Measurements from ENCODE around the gene SPTAN1.
A peak's percentile ranks its signal among the peaks of the same experiment; 100 is the strongest.

SPTAN1 gene

GRCh38 chr9:128556926-128557634 is 4.7 kb downstream of the SPTAN1 start:
- no peak overlapping the region for H3K27ac ChIP-seq
- TF ChIP-seq CTCF (conservative IDR thresholded peaks at IDR 0.05; ENCODE audit: low read depth) = no peak
- no peak for DNase-seq (ENCODE audit: low spot score)
- CTCF ChIA-PET = no interaction called here
- POLR2A ChIA-PET (ENCODE audit: low non-redundant PET) = no interaction called here

GRCh38 chr9:128558431-128559310 is 6.3 kb downstream of the SPTAN1 start:
- peak; percentile 87 for DNase-seq (ENCODE audit: low spot score)
- ChIA-PET CTCF (interaction anchor here (1.2 to 1.5 kb wide), 2 partner anchors 54 to 77 kb away, joined by 3 read pairs; partner anchors contain the start of gene GLE1), POLR2A (ENCODE audit: low non-redundant PET) (no interaction called here)
- peak overlapping the region; percentile 81 for H3K27ac ChIP-seq
- TF ChIP-seq CTCF (conservative IDR thresholded peaks at IDR 0.05; ENCODE audit: low read depth) = no peak

GRCh38 chr9:128565578-128565977 is 13.2 kb downstream of the SPTAN1 start:
- no peak overlapping the region for H3K27ac ChIP-seq
- no peak for DNase-seq (ENCODE audit: low spot score)
- ChIA-PET CTCF (no interaction called here), POLR2A (ENCODE audit: low non-redundant PET) (no interaction called here)
- no peak for TF ChIP-seq CTCF (conservative IDR thresholded peaks at IDR 0.05; ENCODE audit: low read depth)

GRCh38 chr9:128568470-128569078 is 16.2 kb downstream of the SPTAN1 start:
- no peak overlapping the region for H3K27ac ChIP-seq
- no peak for DNase-seq (ENCODE audit: low spot score)
- ChIA-PET CTCF (interaction anchor here (0.7 to 1.1 kb wide), 2 partner anchors 67 to 316 kb away, joined by 3 read pairs; no protein-coding TSS in a partner anchor), POLR2A (ENCODE audit: low non-redundant PET) (no interaction called here)
- no peak for TF ChIP-seq CTCF (conservative IDR thresholded peaks at IDR 0.05; ENCODE audit: low read depth)

- no peak for TF ChIP-seq CTCF (conservative IDR thresholded peaks at IDR 0.05; ENCODE audit: low read depth)
- no peak for DNase-seq (ENCODE audit: low spot score)
- CTCF ChIA-PET = interaction anchor here (0.6 to 1.1 kb wide), 2 partner anchors 23 to 91 kb away, joined by 3 to 4 read pairs; partner anchors contain the start of gene SPTAN1
- POLR2A ChIA-PET (ENCODE audit: low non-redundant PET) = no interaction called here
- no peak overlapping the region; the same call in 1 of the 2 replicates for H3K27ac ChIP-seq
Observed at GRCh38 chr9:128575469-128575868, 23.1 kb downstream of the SPTAN1 start.

GRCh38 chr9:128575916-128576315 is 23.5 kb downstream of the SPTAN1 start:
- H3K27ac ChIP-seq = no peak overlapping the region; the same call in 1 of the 2 replicates
- ChIA-PET POLR2A (ENCODE audit: low non-redundant PET) (no interaction called here), CTCF (interaction anchor here (1.1 kb wide), 1 partner anchor 23 kb away, joined by 3 read pairs; the partner anchor contains the start of gene SPTAN1)
- no peak for DNase-seq (ENCODE audit: low spot score)
- no peak for TF ChIP-seq CTCF (conservative IDR thresholded peaks at IDR 0.05; ENCODE audit: low read depth)

Measured in RWPE1 (cell line).